GM03348 (cell line): ENCODE results near the gene TTC28.
A peak's percentile ranks its signal among the peaks of the same experiment; 100 is the strongest.
"Not testable (repeated sequence)": the region's sequence is repeated elsewhere in the genome, so short reads cannot be mapped to it uniquely, and the experiment has no call there.

ENCODE experiments used
- DNase-seq: peaks from one replicate; pipeline ENCODE4 v3.0.0; 2012; ENCODE audit warnings: low spot score

TTC28 gene

DNA sequence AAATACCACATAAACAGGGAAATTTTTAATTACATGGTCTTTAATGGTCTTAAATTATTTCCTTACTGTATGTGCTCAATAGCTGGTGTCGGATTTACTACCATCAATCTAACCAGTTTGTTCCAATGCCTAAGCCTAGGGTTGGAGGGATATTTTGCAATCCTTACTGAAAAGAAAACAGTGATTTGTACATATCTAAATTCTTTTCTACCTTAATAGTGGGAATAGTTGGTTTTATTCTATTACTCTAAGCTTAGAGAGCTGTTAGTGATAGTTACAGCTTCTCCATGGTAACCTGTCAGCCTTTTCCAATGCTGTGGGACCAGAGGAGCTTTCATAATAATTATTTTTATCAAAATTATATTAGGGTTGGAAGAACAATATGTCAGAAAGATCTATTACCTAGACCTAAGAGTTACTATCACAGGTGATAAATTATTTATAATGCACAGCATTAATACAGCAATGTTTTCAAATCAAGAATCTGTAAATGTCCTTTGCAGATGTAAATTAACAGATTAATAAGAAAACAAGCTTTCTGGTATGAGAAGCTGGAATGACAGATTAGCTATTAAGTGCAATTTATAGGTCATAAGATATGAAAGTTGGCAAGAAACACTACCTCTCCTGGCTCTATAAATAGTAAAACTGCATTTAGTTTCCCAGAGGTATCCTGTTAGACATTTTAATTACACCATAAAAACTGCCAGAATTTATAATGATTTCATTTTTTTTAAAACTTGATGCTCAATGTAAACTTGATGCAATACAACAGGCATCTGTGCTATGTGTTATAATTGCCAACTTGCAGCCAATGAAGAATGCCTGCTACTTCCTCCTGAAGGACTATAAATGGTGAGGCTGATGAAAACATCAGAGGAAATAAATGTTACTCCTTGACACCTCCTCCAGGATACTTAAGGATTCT is 498.6 kb downstream of the TTC28 start:
- peak; percentile 64 for DNase-seq

- DNase-seq = no peak
These were observed 500.2 kb downstream of the TTC28 start for GRCh38 chr22:28179392-28179791.

- no peak for DNase-seq
These were observed 503.7 kb downstream of the TTC28 start for GRCh38 chr22:28175730-28176492.

GRCh38 chr22:28174509-28174908 is 505.1 kb downstream of the TTC28 start:
- no peak for DNase-seq

GRCh38 chr22:28172892-28173670 is 506.6 kb downstream of the TTC28 start:
- DNase-seq = no peak

- no peak for DNase-seq
These were observed 507.9 kb downstream of the TTC28 start for GRCh38 chr22:28171712-28172111.

- no peak for DNase-seq
These were observed 508.5 kb downstream of the TTC28 start for GRCh38 chr22:28171115-28171514.

GRCh38 chr22:28169314-28169713 is 510.3 kb downstream of the TTC28 start:
- DNase-seq = not testable (repeated sequence)

- peak; percentile 22 for DNase-seq
These were observed 523.8 kb downstream of the TTC28 start for GRCh38 chr22:28155808-28156207.

GRCh38 chr22:28154861-28155260 is 524.8 kb downstream of the TTC28 start:
- peak; percentile 40 for DNase-seq

GRCh38 chr22:28151151-28151816 is 528.4 kb downstream of the TTC28 start:
- no peak for DNase-seq

- no peak for DNase-seq
These were observed 530.7 kb downstream of the TTC28 start for GRCh38 chr22:28148816-28149465.

GRCh38 chr22:28147401-28147800 is 532.2 kb downstream of the TTC28 start:
- no peak for DNase-seq

DNA sequence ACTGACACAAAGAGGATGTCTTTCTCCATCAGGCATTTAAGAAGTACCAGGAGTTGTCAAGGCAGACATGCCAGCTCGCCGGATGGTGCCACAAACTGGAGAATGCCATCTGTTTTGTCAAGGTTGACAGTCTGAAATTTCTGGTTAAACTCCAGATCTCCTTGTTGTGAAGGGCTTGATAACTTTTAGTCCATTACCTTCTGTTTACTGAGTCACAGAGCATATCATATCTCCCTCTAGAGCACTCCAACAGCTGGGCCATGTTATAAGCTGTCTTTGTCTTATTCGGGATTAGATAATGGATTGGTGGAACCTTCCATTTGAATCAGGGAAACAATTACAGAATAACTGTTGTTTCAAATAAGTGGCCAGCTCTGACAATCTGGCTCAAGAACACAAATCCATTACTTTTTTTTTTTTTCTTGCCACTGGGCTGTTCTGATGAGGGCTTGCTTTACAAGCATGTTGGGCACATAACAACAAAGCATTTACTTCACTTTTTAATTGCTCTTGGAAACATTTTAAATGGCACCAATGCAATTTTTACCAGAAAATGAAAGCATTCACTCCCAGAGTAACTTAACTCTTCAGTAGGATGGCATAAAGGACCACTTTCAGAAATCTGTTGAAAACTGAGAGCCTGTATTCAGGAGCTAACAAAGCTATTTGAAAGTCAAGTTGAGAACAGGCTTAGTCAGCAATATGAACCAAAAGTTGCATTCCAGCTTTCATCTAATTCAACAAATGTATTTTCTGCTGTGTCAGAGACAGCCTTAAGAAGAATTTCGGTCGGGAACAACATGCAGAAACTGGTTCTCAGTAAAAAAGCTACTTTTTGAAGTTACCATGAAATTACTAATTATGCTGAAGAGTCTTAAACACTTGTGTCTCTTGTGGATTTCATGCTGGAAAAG is 533.0 kb downstream of the TTC28 start:
- DNase-seq = no peak

DNA sequence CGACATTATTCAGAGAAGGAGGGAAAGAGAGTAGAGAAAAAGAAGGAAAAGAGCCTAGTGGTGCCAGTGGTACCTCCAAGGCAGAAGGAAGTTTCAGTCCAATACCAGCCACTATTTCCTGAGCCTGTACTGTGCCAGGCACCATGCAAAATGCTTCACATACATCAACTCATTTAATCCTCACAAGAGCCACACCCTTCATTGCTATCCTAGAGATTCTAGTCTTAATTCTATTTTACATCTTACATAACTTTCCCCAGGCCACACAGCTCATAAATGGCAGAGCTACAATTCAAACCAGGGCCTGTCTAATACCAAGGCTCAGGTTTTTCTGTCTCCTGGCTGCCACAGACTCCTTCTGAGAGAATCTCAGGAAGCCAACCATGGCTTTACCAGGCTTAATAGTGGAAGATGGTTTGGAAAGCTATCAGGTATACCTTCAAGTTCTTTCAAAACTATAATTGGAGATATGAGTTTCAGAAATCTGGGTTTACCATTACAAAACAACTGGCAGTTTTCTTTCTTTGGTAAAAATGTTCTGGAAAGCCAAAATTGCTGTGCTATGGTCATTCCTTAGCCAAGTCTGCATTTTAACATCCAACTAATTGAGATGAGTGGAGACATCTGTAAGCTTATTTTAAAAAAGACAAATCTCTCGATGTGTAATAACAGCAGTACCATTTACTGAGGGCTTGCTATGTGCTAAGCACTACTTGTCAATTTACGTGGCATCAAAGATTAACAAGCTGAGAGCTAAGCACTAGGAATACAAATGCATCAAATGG is 535.5 kb downstream of the TTC28 start:
- no peak for DNase-seq

- no peak for DNase-seq
These were observed 536.3 kb downstream of the TTC28 start for GRCh38 chr22:28143241-28143865.

DNA sequence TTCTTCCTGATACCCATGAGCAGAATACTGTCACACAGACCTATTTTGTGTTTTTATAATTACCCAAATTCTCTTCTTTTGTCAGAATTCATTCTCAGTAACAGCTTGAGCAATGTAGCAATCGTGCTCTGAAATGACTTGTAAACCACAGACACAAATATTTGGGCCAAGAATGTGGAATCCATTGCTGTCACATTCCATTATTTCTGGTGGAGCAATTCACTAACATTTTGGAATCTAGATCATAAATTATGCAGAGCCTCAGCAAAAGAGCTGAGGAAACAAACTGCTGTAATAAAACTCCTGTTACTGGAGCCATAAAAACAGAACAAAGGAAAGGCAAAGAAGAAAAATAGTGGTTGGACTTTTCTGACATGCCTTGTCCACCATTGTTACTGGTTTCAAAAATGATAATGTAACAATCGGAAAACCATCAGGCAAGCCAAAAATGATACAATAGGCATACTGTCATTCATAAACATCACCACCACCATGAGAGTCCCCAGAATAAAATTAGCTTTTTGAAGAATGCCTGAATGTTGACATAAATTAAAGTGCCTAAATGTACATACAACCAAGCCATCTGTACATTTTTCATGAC is 537.2 kb downstream of the TTC28 start:
- DNase-seq = peak; percentile 53

DNA sequence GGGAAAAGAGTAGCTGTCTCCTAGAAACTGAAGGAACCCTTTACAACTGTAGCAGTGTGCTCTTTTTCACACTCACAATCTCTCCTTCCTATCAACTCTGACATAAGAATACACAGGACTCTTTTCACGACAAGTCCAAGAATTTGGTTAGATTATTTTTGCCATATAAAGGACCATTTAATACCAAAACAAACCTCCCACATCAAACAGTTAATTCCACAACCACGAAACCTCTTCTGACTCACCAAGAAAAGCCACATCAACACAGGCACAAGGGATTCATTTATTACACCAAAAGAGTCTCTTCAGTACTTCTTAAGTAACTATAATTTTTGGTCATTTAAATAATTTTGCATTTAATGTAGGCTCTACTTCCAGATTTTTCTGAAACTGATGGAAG is 538.0 kb downstream of the TTC28 start:
- peak; percentile 34 for DNase-seq
